Neural progenitor cell (in vitro differentiated cells): Measurements from ENCODE around the gene DOK7.

ENCODE experiments used
- CTCF ChIP-seq: fragments of 200-600 bp; sonication (generic); IDR thresholded peaks from 2 replicates; pipeline ENCODE4 v1.5.1; 2017; ENCODE audit warnings: antibody characterized with exemption, mild to moderate bottlenecking
- EZH2 ChIP-seq: fragments of 200-600 bp; sonication (generic); IDR thresholded peaks from 2 replicates; pipeline ENCODE4 v1.6.1; 2017; ENCODE audit warnings: antibody characterized with exemption, mild to moderate bottlenecking, moderate library complexity
- EZH2phosphoT487 ChIP-seq: fragments of 200-600 bp; sonication (generic); IDR thresholded peaks from 2 replicates; pipeline ENCODE4 v1.6.1; 2017; ENCODE audit warnings: antibody characterized with exemption

DNA sequence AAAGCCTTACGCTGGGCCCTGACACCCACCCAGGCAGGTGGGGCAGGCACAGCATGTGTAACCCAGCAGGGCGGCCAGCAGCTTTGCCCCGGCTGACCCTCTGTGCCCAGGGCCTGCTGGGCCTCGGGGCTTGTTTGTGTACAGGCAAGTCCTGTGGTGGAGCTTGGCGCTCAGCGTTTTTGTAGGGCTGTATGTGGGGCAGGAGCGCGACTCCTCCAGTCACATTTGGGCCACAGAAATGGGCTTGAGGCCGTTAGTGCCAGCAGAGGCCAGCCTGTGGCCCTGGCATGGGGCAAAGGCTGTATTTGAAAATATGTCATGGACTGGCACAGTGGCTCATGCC lies 36.0 kb upstream of the DOK7 start:
- TF ChIP-seq CTCF (no peak), EZH2 (no peak), EZH2phosphoT487 (no peak)
